Keratinocyte (primary cell): Measurements from ENCODE around the gene PAX5. TPM values are rescaled to one million over a fixed set of nuclear protein-coding genes. Genes with fewer than 3 reads are reported as not detected.

Experiments
- DNase-seq: peaks from one replicate; pipeline ENCODE4 v3.0.0-alpha.2; 2011; ENCODE audit warnings: low read depth, missing footprints, low spot score
- FAIRE-seq: peaks from 2 replicates; lab custom pipeline; 2011; peaks lifted over from hg19 to GRCh38; lab: Jason Lieb, UNC
- H2AFZ ChIP-seq: 2 replicates; pipeline ENCODE4 v1.6.0; 2012; ENCODE audit warnings: low read length, control low read depth, inconsistent platforms; ENCODE audit not compliant: control insufficient read depth
- H3K27ac ChIP-seq: 2 replicates; pipeline ENCODE4 v1.5.1; 2011; ENCODE audit warnings: low read length; ENCODE audit not compliant: control insufficient read depth, insufficient read depth
- H3K27me3 ChIP-seq: 3 replicates; pipeline ENCODE4 v1.6.0; 2011; ENCODE audit warnings: low read length; ENCODE audit not compliant: control insufficient read depth, insufficient read depth; ENCODE audit errors: extremely low read depth
- H3K36me3 ChIP-seq, 2 experiments: 2 replicates in 1 of 2; 3 replicates in 1 of 2; pipeline ENCODE4 v1.5.1; 2011; ENCODE audit warnings: low read length in 2 of 2, mild to moderate bottlenecking in 1 of 2; ENCODE audit not compliant: control insufficient read depth in 2 of 2, insufficient read depth in 2 of 2; ENCODE audit errors: extremely low read depth in 1 of 2
- H3K4me1 ChIP-seq: 3 replicates; pipeline ENCODE4 v1.5.1; 2011; ENCODE audit warnings: low read length; ENCODE audit not compliant: control insufficient read depth, insufficient read depth; ENCODE audit errors: extremely low read depth
- H3K4me2 ChIP-seq: 3 replicates; pipeline ENCODE4 v1.6.0; 2011; ENCODE audit warnings: low read depth, low read length; ENCODE audit not compliant: control insufficient read depth, insufficient read depth; ENCODE audit errors: extremely low read depth
- H3K4me3 ChIP-seq, 3 experiments: fragments of 200-600 bp in 1 of 3; sonication (generic) in 1 of 3; 2 replicates in 2 of 3; 3 replicates in 1 of 3; pipeline ENCODE4 v1.5.1; 2011 to 2016; ENCODE audit warnings: low read length in 3 of 3, mild to moderate bottlenecking in 3 of 3, control low read depth in 2 of 3, inconsistent platforms in 1 of 3, low read depth in 1 of 3, mixed read lengths in 1 of 3, mixed run types in 1 of 3, moderate library complexity in 1 of 3; ENCODE audit not compliant: control insufficient read depth in 2 of 3, insufficient read depth in 2 of 3; ENCODE audit errors: extremely low read depth in 1 of 3
- H3K79me2 ChIP-seq: 2 replicates; pipeline ENCODE4 v1.6.0; 2012; ENCODE audit warnings: low read length; ENCODE audit not compliant: control insufficient read depth, insufficient read depth
- H3K9ac ChIP-seq: 3 replicates; pipeline ENCODE4 v1.6.0; 2011; ENCODE audit warnings: low read length; ENCODE audit not compliant: control insufficient read depth, insufficient read depth; ENCODE audit errors: extremely low read depth
- H3K9me1 ChIP-seq: 3 replicates; pipeline ENCODE4 v1.6.0; 2011; ENCODE audit warnings: low read length; ENCODE audit not compliant: control insufficient read depth, insufficient read depth; ENCODE audit errors: extremely low read depth
- H3K9me3 ChIP-seq: 2 replicates; pipeline ENCODE4 v1.5.1; 2012; ENCODE audit warnings: low read depth, low read length; ENCODE audit not compliant: control insufficient read depth
- H4K20me1 ChIP-seq: 3 replicates; pipeline ENCODE4 v1.6.0; 2011; ENCODE audit warnings: low read length; ENCODE audit not compliant: control insufficient read depth, insufficient read depth; ENCODE audit errors: extremely low read depth
- EZH2 ChIP-seq: IDR thresholded peaks from one replicate; pipeline ENCODE4 v1.6.1; 2012; ENCODE audit warnings: inconsistent platforms, mild to moderate bottlenecking, low read length, moderate library complexity
- dilution Hi-C: fragments of 300-500 bp; cut with MboI; formaldehyde crosslinking; loops from one replicate; pipeline ENCODE4 v1.7.0; 2020; ENCODE audit warnings: low sequenced_read_pairs; ENCODE audit not compliant: extremely low pct_ligation_motif_present
- polyA plus RNA-seq, 5 experiments: library from polyadenylated mRNA; depleted of rRNA in 3 of 5; stranded (reverse) in 3 of 5; stranded (forward) in 1 of 5; unstranded in 1 of 5; fragments of >200 nt; gene quantifications; 1 replicate in 1 of 5; 2 replicates in 3 of 5; 3 replicates in 1 of 5; pipeline versions ENCODE4 v1.2.1 to v1.2.3, GENCODE V29; 2011 to 2012; ENCODE audit warnings: missing spikeins in 2 of 5, low read depth in 1 of 5, low replicate concordance in 1 of 5
- TF ChIP-seq, protein P1 (sequence below), 3 experiments: IDR thresholded peaks in 1 of 3; conservative IDR thresholded peaks in 1 of 3; optimal IDR thresholded peaks in 1 of 3; 2 replicates in 2 of 3; 3 replicates in 1 of 3; pipeline versions ENCODE3 to v1.5.1; 2011; ENCODE audit warnings: low read length in 3 of 3, mild to moderate bottlenecking in 3 of 3, moderate library complexity in 2 of 3, control low read depth in 1 of 3, inconsistent platforms in 1 of 3; ENCODE audit not compliant: insufficient read depth in 2 of 3; ENCODE audit errors: extremely low read depth in 1 of 3

Gene PAX5
- polyA plus RNA-seq, 1 donor (not counting 4 experiments of a cell fraction or from before 2014, with no cell fraction given), result not detected

DNA sequence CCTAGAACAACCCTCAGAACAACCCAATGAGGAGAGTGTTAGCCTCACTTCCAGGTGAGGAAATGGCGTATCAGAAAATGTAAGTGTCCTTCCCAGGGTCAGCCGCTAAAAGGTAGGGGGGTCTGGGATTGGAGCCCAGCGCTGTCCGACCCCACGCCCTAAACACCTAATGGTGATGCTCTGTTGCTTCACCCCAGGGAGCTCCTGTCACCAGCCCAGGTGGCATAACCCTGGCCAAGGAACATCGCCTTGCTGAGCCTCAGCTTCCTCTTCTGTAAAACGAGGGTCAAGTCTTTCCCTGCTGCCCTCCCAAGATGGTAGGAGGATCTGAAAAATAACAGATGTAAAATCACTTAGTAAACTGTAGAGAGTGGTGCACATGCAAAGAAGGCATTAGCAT is 132.5 kb downstream of the PAX5 start:
- no peaks in the 10 kb centered on the region for H3K9me1 ChIP-seq
- no peak overlapping the region for H3K4me2 ChIP-seq
- H3K36me3 ChIP-seq, result no peaks in the 10 kb centered on the region
- DNase-seq (no peak), FAIRE-seq (no peak)
- no peak overlapping the region for H2AFZ ChIP-seq
- dilution Hi-C loops, result no loop called here
- H3K4me3 ChIP-seq, result no peak overlapping the region
- no peaks in the 10 kb centered on the region for H3K79me2 ChIP-seq
- TF ChIP-seq, protein P1, sequence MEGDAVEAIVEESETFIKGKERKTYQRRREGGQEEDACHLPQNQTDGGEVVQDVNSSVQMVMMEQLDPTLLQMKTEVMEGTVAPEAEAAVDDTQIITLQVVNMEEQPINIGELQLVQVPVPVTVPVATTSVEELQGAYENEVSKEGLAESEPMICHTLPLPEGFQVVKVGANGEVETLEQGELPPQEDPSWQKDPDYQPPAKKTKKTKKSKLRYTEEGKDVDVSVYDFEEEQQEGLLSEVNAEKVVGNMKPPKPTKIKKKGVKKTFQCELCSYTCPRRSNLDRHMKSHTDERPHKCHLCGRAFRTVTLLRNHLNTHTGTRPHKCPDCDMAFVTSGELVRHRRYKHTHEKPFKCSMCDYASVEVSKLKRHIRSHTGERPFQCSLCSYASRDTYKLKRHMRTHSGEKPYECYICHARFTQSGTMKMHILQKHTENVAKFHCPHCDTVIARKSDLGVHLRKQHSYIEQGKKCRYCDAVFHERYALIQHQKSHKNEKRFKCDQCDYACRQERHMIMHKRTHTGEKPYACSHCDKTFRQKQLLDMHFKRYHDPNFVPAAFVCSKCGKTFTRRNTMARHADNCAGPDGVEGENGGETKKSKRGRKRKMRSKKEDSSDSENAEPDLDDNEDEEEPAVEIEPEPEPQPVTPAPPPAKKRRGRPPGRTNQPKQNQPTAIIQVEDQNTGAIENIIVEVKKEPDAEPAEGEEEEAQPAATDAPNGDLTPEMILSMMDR (optimal IDR thresholded peaks at IDR 0.05 in 1 of 3, IDR thresholded peaks at IDR 0.05 in 1 of 3, conservative IDR thresholded peaks at IDR 0.05 in 1 of 3; ENCODE audit: extremely low read depth in 1 of 3, insufficient read depth in 2 of 3, low read length in 3 of 3), result no peak
- no peak for TF ChIP-seq EZH2
- H3K4me1 ChIP-seq, result peaks cover 9% of the 10 kb centered on the region
- peaks cover 48% of the 10 kb centered on the region for H3K27me3 ChIP-seq
- no peaks in the 10 kb centered on the region for H3K9me3 ChIP-seq
- H3K27ac ChIP-seq, result no peak overlapping the region
- H3K9ac ChIP-seq, result no peak overlapping the region
- no peaks in the 10 kb centered on the region for H4K20me1 ChIP-seq

DNA sequence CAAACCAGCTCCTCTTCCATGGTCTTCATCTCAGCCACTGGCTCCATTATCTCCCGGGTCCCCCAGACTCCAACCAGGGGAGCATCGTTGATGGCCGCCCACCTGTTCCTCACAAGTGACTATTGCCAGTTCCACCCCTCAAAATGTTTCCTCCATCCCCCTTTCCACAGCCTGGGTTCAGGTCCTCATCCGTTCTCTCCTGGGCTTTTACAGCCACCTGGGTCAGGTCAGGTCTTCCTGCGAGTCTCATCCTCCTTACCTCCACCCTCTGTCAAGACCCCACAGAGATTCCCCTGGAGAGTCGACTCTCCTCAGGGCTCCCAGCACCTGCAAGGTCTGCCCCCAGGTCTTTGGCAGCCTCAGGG is 133.2 kb downstream of the PAX5 start:
- no peak overlapping the region for H3K4me3 ChIP-seq

More for the DNA sequence above, 133.2 kb downstream of the PAX5 start:
- Histone ChIP-seq H3K9me3 (no peaks in the 10 kb centered on the region), H3K9ac (no peak overlapping the region), H3K9me1 (no peaks in the 10 kb centered on the region), H3K4me2 (no peak overlapping the region), H3K4me1 (peaks cover 9% of the 10 kb centered on the region), H3K27ac (no peak overlapping the region), H3K36me3 (no peaks in the 10 kb centered on the region), H2AFZ (no peak overlapping the region), H3K27me3 (peaks cover 47% of the 10 kb centered on the region), H4K20me1 (no peaks in the 10 kb centered on the region), H3K79me2 (no peaks in the 10 kb centered on the region)
- dilution Hi-C loops, result no loop called here
- TF ChIP-seq, protein P1 (optimal IDR thresholded peaks at IDR 0.05 in 1 of 3, IDR thresholded peaks at IDR 0.05 in 1 of 3, conservative IDR thresholded peaks at IDR 0.05 in 1 of 3; ENCODE audit: extremely low read depth in 1 of 3, insufficient read depth in 2 of 3, low read length in 3 of 3), result no peak
- TF ChIP-seq EZH2, result no peak
- DNase-seq (no peak), FAIRE-seq (no peak)
